ENCODE data around the gene KCNMA1. TPM values are rescaled to one million over a fixed set of nuclear protein-coding genes. Genes with fewer than 3 reads are reported as not detected.

The KCNMA1 gene
- total and polyA plus RNA-seq, 2 donors (not counting 1 experiment from before 2014, with no cell fraction given): 0.82 to 3.1 TPM

DNA sequence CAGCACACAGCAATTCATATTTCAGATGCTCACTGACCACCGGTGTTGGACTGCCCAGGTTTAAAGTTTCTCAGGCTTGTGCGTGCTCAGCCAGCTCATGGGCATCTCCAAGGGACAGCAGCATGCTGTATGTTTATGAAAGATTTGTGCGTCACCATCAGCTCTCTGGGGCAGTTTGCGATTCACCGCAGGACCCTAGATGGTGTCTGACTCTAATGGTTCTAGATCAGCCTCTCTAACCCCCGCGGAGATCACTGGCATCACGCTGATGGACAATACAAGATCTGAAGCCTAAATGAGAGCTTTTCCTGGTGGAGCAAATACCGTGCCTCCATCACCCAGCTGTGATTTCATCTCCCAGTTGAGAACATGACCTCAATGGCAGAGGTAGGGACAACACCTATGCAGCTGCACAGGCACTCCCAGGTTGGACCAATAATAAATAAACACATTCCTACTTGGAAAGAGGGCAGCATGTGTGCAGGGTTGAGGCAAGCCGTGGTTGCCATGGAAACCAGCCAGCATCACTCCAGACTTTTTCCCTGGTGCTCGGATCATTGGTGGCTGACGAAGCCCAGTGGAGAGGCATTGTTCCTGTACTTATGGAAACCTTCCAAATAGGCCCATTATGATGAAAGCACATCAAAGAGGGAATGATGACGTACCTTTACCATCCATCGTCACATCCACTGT, 253.6 kb downstream of the KCNMA1 start:
- Histone ChIP-seq H3K27me3 (replicated peaks in 1 of 4; ENCODE audit: control extremely low read depth in 1 of 4, control insufficient read depth in 3 of 4, insufficient read depth in 4 of 4, low read length in 3 of 4) (peaks cover 0 to 5% (median 4%) of the 10 kb centered on the region in 4 experiments), H3K36me3 (replicated peaks in 1 of 2; ENCODE audit: control extremely low read depth in 1 of 2, control insufficient read depth in 1 of 2, extremely low read depth in 1 of 2, insufficient read depth in 2 of 2, low read length in 1 of 2) (no peaks in the 10 kb centered on the region), H2AFZ (ENCODE audit: insufficient read depth, low read depth, low read length, poor library complexity, severe bottlenecking) (no peak overlapping the region), H3K4me2 (replicated peaks; ENCODE audit: low read depth, low read length, poor library complexity, severe bottlenecking) (no peak overlapping the region), H3K4me3 (ENCODE audit: control extremely low read depth in 1 of 5, extremely low read depth in 1 of 5, insufficient read depth in 1 of 5, low read depth in 2 of 5, low read length in 4 of 5) (no peak overlapping the region), H3K27ac (ENCODE audit: low read length in 2 of 2) (no peak overlapping the region), H3K79me2 (ENCODE audit: control insufficient read depth, insufficient read depth, low read length) (no peaks in the 10 kb centered on the region), H3K9ac (ENCODE audit: low read length) (no peak overlapping the region), H3K9me3 (ENCODE audit: control extremely low read depth in 1 of 3, control insufficient read depth in 2 of 3, insufficient read depth in 1 of 3, low read length in 2 of 3) (no peaks in the 10 kb centered on the region), H4K20me1 (ENCODE audit: control insufficient read depth, insufficient read depth, low read length, poor library complexity, severe bottlenecking) (no peaks in the 10 kb centered on the region), H3K4me1 (ENCODE audit: control insufficient read depth in 2 of 2, insufficient read depth in 2 of 2, low read length in 2 of 2) (no peaks in the 10 kb centered on the region)
- H3K27me3 Mint-ChIP-seq: peaks cover 23% of the 10 kb centered on the region
- no peak for TF ChIP-seq EZH2 (IDR thresholded peaks at IDR 0.05; ENCODE audit: borderline replicate concordance, insufficient read depth, low read depth, low read length, poor library complexity, severe bottlenecking)
- TF ChIP-seq, protein P1, sequence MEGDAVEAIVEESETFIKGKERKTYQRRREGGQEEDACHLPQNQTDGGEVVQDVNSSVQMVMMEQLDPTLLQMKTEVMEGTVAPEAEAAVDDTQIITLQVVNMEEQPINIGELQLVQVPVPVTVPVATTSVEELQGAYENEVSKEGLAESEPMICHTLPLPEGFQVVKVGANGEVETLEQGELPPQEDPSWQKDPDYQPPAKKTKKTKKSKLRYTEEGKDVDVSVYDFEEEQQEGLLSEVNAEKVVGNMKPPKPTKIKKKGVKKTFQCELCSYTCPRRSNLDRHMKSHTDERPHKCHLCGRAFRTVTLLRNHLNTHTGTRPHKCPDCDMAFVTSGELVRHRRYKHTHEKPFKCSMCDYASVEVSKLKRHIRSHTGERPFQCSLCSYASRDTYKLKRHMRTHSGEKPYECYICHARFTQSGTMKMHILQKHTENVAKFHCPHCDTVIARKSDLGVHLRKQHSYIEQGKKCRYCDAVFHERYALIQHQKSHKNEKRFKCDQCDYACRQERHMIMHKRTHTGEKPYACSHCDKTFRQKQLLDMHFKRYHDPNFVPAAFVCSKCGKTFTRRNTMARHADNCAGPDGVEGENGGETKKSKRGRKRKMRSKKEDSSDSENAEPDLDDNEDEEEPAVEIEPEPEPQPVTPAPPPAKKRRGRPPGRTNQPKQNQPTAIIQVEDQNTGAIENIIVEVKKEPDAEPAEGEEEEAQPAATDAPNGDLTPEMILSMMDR (IDR thresholded peaks at IDR 0.05): no peak
- no peak for DNase-seq
- H3K9me3 Mint-ChIP-seq (ENCODE audit: insufficient read depth): no peaks in the 10 kb centered on the region
- H3K4me3 Mint-ChIP-seq: no peak overlapping the region
- intact Hi-C loops (cut with micrococcal nuclease): no loop called here
- peaks cover 7% of the 10 kb centered on the region for H3K4me1 Mint-ChIP-seq
- ATAC-seq (ENCODE audit: low read depth): no peak
- no peak overlapping the region for H3K27ac Mint-ChIP-seq
- WGBS (ENCODE audit: insufficient coverage): 87% methylated on average over 12 of the region's 14 CpGs
- ChIA-PET POLR2A (no interaction called here), CTCF (no interaction called here)

DNA sequence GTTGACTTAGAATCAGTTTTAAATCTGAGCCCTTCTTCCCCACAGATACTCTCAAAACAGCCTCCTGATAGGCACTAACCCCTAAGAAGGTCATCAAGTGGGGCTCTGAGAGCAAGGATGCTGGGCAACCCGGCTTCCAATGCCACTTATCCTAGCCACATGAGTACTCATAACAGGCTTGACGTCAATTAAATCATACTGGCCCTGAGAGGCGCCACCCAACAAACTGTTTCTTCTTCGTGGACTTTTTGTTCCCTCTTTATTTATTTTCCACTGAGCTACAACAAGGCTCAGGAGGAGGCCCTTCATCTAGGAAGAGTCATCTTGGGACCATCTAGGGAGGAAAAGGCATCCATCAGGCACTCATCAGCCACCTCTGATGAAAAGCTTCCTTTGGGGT, 255.9 kb downstream of the KCNMA1 start:
- Mint-ChIP-seq H3K27me3 (peaks cover 22% of the 10 kb centered on the region), H3K27ac (no peak overlapping the region), H3K4me3 (no peak overlapping the region), H3K4me1 (peaks cover 2% of the 10 kb centered on the region), H3K9me3 (ENCODE audit: insufficient read depth) (no peaks in the 10 kb centered on the region)
- no peaks in the 10 kb centered on the region for H3K9me3 ChIP-seq (ENCODE audit: control extremely low read depth in 1 of 3, control insufficient read depth in 2 of 3, insufficient read depth in 1 of 3, low read length in 2 of 3)
- H3K9ac ChIP-seq (ENCODE audit: low read length): no peak overlapping the region
- intact Hi-C loops (cut with micrococcal nuclease): no loop called here
- WGBS (ENCODE audit: insufficient coverage): 83% methylated on average over 4 of the region's 4 CpGs
- no peak for TF ChIP-seq EZH2 (IDR thresholded peaks at IDR 0.05; ENCODE audit: borderline replicate concordance, insufficient read depth, low read depth, low read length, poor library complexity, severe bottlenecking)
- TF ChIP-seq, protein P1 (IDR thresholded peaks at IDR 0.05): no peak
- no peak overlapping the region for H3K27ac ChIP-seq (ENCODE audit: low read length in 2 of 2)
- no peak overlapping the region for H2AFZ ChIP-seq (ENCODE audit: insufficient read depth, low read depth, low read length, poor library complexity, severe bottlenecking)
- H3K4me2 ChIP-seq (replicated peaks; ENCODE audit: low read depth, low read length, poor library complexity, severe bottlenecking): no peak overlapping the region
- no peak overlapping the region for H3K4me3 ChIP-seq (ENCODE audit: control extremely low read depth in 1 of 5, extremely low read depth in 1 of 5, insufficient read depth in 1 of 5, low read depth in 2 of 5, low read length in 4 of 5)
- no peaks in the 10 kb centered on the region for H3K4me1 ChIP-seq (ENCODE audit: control insufficient read depth in 2 of 2, insufficient read depth in 2 of 2, low read length in 2 of 2)
- no peaks in the 10 kb centered on the region for H3K79me2 ChIP-seq (ENCODE audit: control insufficient read depth, insufficient read depth, low read length)
- H3K27me3 ChIP-seq (replicated peaks in 1 of 4; ENCODE audit: control extremely low read depth in 1 of 4, control insufficient read depth in 3 of 4, insufficient read depth in 4 of 4, low read length in 3 of 4): peaks cover 0 to 12% (median 7%) of the 10 kb centered on the region in 4 experiments
- DNase-seq (no peak), ATAC-seq (ENCODE audit: low read depth) (no peak)
- CTCF ChIA-PET: no interaction called here
- POLR2A ChIA-PET: no interaction called here
- no peaks in the 10 kb centered on the region for H4K20me1 ChIP-seq (ENCODE audit: control insufficient read depth, insufficient read depth, low read length, poor library complexity, severe bottlenecking)
- no peaks in the 10 kb centered on the region for H3K36me3 ChIP-seq (replicated peaks in 1 of 2; ENCODE audit: control extremely low read depth in 1 of 2, control insufficient read depth in 1 of 2, extremely low read depth in 1 of 2, insufficient read depth in 2 of 2, low read length in 1 of 2)

Data from B cell (primary cell).